ENCODE results near the gene TMEM161A.
A peak's percentile ranks its signal among the peaks of the same experiment; 100 is the strongest.
"Not testable (repeated sequence)": the region's sequence is repeated elsewhere in the genome, so short reads cannot be mapped to it uniquely, and the experiment has no call there.

The TMEM161A gene

DNA sequence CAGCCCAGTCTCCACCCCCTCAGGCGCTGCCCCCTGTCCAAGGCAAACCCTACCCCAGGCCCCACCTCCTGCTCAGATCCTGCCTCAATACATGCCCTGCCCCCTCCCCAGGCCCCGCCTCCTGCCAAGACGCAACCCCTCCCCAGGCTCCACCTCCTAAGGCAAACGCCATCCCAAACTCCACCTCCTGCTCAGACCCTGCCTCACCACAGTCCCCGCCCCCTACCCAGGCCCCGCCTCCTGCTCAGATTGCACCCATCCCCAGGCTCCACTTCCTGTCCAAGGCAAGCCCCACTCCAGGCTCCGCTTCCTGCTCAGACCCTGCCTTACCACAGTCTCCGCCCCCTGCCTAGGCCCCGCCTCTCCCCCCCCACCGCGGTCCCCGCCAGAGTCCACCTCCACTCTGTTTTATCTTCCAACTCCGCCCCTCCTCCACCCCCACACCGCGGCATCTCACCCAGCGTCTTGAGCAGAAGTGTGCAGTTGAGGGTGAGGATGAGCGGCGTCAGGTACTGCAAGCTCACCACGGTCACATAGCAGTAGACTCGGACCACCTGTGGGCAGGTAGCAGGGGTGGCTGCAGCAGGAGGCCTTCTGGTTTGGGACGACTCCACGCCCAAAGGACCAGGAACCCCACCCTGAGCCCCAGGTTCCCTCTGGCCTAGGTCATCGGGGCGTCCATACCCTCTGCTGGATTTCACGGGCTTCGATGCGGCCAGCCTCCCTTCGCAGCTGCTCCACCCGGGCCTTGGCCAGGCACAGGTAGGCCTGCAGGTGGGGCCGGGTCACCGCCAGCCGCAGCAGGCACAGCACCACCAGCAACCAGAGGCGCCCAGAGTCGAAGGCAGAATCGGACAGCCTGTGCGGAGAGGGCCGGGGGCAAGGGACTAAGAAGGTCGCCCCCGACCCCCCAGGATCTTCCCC, 17.7 kb downstream of the TMEM161A start:
- DNase-seq, result peak in 1 of 5 donors; percentile 22

DNA sequence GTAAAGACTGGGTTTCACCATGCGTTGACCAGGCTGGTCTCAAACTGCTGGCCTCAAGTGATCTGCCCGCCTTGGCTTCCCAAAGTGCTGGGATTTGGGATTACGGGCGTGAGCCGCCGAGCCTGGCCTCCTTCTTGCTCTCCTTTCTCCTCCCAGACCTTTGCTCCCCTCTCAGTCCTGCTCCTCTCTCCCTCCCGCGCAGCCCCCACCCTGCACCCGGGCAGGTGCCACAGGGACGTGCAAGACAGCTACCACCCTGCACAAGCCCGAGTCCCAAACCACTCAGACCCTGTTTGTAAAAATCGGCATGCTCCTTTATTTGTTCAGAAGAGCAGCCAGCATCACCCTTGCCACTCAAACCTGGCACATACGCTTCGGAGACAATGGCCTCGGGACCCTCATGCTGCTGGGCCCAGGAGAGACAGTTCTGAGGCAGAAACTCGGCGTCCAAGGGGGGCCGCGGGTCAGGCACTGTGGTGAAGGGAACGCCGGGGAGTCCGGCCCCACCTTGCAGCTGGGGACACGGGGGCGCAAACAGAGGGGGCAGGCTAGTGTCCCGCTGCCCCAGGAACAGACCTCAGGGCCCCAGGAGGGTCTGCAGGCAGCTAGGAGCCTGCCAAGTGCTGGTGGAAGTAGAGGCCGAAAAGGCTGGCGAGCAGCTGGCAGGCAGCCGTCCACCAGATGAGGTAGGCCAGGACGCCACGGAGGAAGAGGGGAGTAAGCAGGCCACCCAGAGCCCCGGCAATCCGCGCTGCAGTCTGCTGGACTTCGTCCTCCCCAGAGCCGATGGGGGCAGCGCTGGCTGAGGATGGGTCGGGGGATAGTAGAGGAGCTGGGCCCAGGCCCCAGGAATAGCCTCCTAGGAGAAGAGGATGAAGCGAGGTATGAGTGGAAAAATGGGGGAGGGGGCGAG, 18.7 kb downstream of the TMEM161A start:
- no peak for DNase-seq

DNA sequence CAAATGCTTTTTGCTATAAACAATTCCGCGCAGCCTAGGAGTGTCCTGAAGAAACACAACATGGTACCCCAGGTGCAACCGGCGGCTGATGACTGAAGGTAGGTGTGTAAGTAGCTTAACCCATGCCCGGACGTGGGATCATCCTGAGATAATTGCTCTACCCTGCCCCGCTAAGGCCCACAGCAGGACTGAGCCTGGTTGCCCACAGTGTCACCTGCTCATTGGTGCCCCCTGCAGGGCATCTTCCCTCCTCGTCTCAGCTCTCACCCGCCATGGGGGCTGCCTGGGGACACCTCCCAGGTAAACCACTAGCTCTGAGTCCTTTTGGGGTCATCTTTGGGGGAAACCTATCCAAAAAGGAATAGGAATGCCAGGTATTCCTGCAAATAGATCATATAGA, 22.3 kb downstream of the TMEM161A start:
- DNase-seq, result peak in 2 of 5 donors; percentile 29 to 42

DNA sequence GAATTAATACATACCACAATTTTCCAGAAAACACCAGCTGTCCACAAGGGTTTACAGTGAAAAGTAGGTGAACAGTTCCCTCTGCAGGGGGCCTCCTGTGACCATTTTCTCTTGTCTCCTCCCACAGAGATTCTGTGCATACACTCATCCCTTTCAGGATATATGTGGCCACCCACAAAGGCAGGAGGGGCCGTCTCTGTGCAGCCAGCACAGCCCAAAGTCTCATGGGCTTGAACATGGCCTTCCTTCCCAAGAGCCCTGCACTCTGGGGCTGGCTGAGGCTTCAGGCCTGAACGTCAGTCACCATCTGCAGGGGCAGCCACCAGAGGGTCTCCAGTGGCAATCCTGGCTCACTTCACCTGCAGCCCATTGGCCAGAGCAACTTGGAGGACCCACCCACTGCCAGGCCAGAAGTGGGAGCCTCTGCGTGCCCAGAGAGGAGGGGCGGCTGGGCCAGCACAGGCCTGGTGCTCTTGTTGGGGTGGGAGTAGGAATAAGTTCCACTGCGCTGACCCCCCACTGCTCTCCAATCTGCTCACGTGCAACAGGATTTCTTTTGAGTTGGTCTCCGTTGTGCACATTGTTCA, 25.1 kb downstream of the TMEM161A start:
- no peak for DNase-seq

DNA sequence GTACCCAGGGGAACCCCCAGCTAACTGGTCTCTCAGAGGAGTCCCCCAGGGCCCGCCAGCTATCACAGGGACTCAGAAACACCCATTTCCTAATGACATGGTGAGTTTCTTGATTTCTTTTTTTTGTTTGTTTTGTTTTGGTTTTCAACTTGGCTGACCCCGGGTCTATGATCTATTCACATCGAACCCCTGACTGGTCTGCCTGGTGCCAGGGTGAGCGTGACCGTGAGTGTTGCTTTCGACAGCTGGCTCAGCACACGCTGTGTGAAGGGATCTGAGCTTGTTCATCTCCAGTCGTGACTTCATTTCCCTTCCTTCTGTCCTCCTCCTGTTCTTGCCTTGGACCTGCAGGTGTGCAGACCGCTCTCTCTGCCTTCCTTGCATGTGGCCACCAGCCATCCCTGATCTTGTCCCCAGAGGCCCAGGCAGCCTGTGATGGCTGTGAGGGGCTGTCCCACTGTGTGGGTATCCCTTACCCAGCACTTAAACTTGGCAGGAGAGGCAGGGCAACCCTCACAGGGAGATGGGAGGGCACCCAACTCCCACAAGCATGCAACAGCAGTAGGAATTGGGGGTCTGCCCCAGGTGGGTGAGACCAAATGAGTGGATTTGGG, 26.2 kb downstream of the TMEM161A start:
- no peak for DNase-seq

DNA sequence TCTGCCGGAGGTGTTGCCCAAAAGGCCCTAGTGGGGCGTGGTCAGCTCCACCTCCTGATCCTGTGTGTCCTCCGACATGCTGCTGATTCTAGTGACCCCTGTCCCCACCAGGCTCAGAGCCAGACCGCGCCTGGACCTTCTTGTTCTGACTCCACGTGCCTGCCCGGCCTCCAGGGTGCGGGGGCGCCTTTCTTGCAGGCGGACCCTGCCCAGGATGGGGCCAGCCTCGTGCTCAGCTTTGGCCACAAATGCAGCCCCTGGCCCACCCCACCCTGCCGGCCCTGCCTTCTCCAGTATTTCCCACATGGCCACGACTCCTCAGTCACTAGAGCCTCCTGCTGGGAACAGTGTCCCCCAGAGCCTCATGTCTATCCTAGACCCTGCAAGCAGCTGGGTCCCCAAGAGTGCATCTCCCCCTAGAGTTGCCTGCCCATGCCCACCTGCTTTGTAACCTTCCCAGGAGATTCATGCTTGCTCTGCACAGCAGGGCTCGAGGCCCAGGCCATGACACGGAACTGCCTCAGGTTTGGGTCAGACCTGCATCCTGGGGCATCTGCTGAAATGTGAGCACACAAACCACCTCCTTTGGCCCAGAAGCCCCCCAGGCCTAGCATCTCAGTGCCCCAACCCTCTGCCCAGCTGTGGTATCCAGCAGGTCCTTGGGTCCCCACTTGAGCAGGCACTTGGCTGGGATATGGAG, 27.0 kb downstream of the TMEM161A start:
- no peak for DNase-seq

DNA sequence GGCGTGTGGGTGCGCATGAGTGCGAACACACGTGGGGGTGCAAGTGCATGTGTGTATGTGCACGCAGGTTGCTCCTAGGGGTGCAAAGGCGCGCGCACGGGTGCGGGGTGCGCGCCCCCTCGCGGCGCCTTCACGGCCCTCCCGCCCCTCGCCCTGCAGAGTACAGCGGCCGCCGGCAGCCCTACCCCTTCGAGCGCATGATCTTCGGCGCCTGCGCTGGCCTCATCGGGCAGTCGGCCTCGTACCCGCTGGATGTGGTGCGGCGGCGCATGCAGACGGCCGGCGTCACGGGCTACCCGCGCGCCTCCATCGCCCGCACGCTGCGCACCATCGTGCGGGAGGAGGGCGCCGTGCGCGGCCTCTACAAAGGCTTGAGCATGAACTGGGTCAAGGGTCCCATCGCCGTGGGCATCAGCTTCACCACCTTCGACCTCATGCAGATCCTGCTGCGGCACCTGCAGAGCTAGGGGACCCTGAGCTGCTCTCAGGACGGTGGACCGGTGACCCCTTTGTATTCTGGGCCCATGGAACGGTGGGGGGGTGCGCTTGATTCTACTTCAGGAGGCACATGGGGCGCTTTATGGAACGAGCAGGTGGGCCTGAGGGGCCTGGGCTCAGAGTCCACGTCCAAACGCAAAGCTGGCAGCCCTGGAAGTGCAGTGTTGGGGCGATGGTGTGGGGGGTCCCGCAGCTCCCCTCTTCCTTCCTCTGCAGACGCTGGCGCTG, 27.7 kb downstream of the TMEM161A start:
- peak in 1 of 5 donors; percentile 9 for DNase-seq

DNA sequence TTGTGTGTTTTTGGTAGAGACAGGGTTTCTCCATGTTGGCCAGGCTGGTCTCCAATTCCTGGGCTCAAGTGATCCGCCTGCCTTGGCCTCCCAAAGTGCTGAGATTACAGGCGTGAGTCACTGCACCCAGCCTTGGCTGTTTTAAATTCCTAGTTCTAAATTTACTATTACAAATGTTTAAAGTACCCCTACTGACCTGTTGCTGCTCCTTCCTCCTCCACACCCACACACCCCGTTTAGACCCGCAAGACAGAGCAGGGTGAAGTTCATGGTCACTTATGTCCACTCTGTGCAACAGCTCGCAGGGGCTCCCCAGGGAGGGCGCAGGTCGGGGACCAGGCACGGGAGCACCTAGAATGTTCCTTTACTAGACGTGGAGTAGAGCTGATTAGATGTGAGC, 28.7 kb downstream of the TMEM161A start:
- DNase-seq, result no peak

DNA sequence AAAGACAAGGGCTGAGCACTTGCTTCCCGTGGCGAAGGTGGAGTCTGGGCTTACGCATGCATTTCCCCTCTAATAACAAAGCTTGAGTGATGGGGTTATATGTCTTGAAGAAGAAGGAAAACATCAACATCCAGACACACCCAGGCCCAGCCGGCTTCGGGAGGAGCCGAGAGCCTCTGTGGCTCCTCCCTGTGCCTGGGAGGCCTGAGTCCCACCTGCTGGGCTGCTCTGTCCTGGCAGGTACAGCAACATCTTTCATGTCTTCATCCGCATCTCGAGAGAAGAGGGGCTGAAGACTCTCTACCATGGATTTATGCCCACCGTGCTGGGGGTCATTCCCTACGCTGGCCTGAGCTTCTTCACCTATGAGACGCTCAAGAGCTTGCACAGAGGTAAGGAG, 30.6 kb downstream of the TMEM161A start:
- no peak for DNase-seq

DNA sequence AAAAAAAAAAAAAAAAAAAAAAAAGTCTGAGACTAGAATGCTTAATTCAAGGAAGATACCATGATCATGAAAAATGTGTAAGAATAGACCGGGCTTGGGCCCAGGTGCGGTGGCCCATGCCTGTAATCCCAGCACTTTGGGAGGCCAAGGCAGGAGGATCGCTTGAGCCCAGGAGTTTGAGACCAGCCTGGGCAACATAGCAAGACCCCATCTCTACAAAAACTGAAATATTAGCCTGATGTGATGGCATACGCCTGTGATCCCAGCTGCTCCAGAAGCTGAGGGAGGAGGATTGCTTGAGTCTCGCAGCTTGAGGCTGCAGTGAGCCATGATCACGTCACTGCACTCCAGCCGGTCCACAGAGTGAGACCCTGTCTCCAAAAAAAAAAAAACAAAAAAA, 31.3 kb downstream of the TMEM161A start:
- DNase-seq, result not testable (repeated sequence)

DNA sequence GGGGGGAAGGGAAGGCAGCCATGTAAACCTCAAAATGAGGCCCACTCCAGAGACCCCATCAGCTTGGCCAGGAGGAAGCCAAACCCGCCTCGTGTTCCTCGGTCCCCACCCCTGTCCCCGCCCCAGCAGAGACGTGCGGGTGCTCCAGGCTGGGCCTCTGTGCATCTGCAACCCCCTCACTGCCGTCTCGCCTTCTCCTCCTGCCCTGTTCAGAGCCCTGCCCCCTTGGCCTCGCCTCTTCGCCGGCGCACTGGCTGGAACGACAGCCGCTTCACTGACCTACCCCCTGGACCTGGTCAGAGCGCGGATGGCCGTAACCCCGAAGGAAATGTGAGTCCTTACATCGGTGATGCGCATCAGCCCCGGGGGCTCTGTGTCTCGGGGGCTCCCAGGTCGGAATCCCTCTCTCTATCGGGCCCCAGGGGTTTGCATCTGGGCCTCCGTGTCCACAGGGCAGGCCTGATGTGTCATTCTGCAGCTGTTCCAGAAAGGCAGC, 32.2 kb downstream of the TMEM161A start:
- DNase-seq, result no peak

DNA sequence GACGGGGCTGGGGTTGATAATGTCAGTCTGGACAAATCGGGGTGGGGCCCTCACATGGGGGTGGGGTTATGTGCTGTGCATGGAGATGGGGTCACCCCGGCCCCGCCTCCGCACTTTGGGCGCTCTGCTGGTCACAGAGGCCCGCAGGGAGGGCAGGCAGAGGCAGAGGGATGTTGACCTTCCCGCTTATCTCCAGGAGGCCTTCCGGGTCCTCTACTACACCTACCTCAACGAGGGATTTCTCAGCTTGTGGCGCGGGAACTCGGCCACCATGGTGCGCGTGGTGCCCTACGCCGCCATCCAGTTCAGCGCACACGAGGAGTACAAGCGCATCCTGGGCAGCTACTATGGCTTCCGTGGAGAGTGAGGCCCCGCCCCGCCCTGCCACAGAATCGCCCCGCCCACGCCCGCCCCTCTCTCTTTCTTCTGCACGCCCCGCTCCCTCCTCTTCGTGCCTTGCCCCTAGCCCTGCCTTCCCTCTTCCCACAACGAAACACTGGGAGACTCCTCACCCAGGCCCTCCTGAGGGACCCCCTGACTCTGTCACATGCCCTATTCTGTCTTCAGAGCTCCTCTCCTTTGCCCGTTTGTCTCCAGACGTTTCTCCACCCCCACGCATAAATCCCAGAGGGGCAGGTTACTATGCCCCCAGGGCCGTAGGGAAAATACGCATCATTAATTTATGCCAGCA, 32.8 kb downstream of the TMEM161A start:
- no peak for DNase-seq

DNA sequence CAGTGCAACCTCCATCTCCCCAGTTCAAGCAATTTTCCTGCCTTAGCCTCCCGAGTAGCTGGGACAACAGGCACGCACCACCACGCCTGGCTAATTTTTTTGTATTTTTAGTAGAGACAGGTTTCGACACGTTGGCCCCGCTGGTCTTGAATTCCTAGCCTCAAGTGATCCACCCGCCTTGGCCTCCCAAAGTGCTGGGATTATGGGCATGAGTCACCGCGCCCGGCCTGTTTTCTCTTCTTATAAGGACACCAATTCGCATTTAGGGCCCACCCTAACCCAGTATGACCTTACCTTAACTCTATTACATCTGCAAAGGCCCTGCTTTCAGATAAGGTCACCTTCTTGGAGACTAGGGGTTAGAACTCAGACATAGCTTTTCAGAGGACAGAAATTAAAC, 35.1 kb downstream of the TMEM161A start:
- DNase-seq, result no peak

DNA sequence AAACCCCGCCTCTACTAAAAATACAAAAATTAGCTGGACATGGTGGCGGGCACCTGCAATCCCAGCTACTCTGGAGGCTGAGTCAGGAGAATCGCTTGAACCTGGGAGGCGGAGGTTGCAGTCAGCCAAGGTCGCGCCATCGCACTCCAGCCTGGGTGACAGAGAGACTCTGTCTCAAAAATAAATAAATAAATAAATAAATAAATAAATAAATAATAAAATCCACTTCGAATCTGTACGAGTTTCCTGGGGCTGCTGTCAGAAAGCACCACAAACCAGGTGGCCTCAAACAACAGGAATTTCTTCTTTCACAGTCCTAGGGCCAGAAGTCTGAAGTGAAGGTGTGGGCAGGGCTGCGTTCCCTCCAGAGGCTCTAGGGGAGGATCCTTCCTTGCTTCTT, 35.7 kb downstream of the TMEM161A start:
- DNase-seq, result not testable (repeated sequence)

DNA sequence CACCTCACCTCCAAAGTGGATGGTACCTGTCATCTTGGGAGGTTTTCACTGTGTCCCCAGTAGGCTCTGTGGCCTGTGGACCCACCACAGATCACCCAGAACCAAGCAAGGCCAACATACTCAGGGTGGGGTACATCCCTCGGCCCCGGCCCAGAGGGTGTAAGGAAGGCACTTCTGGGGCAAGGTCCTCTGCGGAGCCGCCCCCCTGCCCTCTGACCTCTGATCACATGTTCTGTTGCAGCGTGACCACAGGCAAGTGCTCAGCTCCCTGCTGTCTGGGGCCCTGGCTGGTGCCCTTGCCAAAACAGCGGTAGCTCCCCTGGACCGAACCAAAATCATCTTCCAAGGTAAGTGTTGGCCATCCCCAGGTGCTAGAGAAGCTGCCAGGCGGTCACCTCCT, 36.7 kb downstream of the TMEM161A start:
- DNase-seq, result no peak

DNA sequence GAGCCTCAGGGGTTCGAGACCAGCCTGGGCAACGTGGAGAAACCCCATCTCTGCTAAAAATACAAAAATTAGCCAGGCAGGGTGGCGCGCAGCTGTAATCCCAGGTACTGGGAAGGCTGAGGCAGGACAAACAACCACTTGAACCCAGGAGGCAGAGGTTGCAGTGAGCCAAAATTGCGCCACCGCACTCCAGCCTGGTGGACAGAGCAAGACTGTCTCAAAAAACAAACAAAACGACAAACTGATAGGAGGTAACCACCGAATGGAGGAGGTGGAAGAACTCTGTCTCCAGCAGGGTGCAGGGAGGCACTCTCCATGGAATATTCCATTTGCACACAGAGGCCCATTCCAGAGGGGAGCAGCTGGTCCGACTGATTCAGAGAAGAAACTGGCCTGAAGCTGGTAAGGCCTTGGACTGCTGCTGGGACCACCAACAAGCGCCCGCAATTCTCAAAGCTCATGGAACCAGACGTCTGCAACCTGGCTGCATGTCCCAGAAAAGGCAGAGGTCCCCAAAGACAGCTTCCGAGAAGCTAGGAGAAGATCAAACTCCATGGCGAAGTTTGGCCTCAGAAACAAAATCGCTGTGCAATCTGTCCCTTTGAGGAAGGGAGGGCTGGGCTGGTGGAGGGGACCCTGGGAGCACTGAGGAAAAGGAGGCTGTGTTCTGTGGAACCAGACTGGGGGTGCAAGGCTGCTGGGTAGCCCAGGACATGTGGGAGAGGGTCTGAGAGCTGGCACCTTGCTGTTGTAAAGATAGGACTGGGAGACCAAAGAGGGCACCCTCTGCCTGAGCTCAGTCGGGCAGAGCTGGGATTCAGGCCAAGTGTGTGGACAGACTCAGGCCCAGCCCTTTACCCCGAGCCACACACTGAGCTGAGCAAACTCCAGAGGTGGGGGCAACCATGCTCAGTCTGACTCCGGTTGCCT, 39.3 kb downstream of the TMEM161A start:
- no peak for DNase-seq

DNA sequence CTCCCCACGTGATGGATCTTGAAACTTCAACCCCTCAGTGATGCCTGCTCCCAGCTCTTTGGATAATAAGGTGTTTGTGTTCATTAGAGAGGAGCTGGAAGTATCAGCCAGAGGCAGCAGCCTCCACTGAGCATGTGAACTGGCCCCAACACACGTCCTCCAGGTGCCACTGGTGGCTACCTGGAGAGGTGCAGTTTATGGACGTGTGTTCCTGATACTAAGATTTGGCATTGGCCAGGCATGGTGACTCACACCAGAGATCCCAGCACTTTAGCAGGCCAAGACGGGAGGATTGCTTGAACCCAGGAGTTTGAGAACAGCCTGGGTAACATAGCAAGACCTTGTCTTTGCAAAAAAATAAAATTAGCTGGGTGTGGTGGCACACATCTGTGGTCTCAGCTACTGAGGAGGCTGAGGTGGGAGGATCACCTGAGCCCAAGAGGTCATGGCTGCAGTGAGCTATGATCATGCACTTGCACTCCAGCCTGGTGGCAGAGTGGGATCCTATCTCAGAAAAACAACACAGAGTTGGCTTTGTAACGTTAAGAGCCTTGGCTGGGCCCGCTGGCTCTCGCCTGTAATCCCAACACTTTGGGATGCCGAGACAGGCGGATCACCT, 40.1 kb downstream of the TMEM161A start:
- DNase-seq, result no peak

DNA sequence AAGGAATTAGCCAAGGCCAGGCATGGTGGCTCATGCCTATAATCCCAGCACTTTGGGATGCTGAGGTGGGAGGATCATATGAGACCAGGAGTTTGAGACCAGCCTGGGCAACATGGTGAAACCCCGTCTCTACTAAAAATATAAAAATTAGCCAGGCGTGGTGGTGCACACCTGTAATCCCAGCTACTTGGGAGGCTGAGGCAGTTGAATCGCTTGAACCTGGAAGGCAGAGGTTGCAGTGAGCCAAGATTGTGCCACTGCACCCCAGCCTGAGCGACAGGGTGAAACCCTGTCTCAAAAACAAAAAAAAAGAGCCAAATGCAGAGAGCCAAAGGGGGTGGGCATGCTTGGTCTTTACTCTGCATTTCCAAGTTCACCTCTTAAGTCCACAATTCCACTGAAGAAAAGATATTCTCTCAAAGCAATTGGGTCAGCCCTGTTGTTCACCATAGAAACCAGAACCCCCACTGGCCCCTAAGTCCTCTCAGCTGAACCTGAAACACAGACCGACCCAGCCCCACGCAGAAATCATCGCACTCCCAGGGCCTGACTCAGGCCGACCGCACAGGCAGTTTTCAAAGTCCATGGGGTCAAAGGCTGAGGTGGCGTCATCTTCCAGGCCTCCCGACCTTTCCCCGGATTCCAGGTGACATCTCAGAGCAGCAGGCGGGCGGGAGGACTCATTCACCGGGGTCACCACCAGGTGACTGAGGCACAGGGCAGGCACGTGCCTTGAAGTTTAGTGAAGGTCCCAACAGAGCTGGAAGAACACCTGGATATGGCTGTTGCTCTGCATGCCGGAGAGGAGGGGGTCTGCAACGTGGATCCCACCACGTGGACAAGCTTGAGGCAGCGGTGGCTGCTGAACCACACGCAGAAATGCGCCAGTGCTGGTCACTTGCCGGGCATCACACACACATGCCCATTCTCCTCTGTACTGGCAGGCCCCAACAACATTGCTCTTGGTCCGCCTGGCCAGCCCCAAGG, 41.3 kb downstream of the TMEM161A start:
- DNase-seq, result no peak
